NCI-H774 (cell line): ENCODE data around the gene RBP3.

Experiments used
- DNase-seq: peaks from one replicate; lab custom pipeline; 2025; lab: John Stamatoyannopoulos, UW

RBP3 gene

DNA sequence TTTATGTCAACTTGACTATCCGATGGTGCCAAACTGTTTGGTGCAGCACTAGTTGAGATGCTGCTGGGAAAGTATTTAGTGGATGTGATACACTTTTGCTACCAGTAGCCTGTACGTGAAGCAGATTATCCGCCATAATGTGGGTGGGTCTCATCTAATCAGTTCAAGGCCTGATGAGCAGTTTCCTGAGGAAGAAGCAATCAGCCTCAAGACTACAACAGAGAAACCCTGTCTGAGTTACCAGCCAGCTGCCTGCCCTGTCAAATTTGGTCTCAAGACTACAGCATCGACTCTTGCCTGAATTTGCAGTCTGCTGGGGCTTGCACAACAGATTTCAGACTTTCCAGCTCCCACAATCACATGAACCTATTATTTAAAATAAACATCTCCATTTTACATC, 10.9 kb upstream of the RBP3 start:
- DNase-seq, result no peak

DNA sequence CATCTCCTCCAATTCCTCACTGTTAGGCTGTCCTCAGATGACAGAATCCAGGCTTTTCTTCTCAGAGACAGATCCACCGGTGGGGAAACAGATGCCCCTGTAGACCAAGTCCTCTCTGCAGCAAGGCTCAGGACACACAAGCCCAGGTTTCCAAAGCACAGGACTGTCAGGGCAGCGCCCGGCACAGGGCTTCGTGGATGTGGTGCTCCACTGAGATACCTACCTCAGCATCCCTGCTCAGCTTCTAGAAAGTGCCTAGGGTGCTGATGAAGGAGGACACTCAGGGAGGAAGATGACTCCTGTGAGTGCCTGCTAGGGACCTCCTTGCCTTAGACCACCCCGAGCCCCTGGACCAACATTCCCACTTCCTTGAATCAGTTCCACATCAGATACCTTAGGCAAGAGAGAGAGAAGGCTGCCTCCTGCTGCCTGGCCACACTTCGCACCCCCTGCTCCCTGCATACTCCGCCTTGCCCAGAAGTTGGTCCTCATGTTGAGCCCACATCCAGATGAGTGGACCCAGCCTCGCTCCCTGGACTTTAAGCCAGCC, 8.9 kb upstream of the RBP3 start:
- no peak for DNase-seq

DNA sequence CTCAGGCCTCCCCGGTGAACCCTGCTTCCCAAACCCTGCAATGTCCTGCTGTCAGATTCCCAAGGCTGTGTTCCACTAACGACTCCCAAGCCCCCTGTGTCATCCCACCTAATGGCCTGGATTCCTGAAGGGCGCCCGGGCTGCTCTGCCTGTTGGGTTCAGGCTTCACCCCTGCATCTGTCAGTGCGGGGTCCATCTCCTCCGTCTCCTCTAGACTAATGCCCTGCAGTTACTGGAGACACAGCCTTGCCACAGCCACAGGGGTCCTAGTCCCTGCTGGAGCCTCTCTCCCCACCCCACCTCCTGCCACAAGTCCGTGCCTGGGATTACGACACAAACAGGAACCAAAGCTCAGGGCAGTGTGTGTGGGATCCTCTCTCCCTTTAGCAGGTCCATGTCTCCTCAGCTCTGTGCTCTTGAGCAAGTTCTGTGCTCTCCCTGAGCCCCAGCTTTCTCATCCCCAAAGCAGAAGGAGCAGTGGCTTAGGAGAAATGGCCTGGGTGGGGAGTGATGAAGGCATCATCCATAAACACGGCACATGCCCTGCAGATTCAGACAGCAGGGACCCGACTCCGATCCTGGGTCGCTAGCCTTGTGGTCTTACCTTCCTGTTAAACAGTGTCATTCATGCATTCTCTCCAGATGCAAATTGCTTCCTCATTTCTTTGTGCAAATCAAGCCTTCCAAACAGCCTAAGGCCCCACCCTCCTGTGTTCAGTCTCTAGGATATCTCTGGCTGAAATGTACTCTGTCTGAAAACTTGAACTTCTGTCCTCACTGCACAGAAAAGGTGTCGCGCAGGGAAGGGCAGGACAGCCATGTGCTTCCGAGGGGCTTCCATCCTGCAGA, 8.2 kb upstream of the RBP3 start:
- DNase-seq, result no peak

DNA sequence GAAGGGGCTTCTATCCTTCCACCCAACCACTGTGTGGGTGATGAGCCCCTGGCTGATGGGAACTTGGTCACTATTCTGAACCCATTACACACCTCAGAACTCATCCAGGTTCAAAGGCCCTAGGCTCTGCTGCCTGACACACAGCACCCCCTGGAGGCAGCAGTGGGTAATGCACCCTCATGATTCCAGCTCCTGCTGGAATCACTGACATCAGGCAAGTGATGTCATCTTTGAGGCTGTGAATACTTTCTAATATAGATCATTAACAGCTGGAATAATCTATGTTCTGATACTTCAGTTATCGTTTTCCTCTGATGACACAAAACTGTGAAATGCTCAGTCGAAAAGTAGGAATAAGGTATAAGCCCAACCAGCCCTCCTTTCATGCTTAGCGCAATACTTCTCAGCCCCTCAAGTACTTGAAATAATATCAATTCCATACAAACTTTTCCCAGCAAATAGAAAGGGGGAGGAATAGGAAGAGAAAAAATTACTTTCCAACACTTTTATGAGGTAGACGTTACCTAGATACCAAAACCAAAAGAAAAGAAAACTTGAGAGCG, 7.5 kb upstream of the RBP3 start:
- peak; percentile 30 for DNase-seq

DNA sequence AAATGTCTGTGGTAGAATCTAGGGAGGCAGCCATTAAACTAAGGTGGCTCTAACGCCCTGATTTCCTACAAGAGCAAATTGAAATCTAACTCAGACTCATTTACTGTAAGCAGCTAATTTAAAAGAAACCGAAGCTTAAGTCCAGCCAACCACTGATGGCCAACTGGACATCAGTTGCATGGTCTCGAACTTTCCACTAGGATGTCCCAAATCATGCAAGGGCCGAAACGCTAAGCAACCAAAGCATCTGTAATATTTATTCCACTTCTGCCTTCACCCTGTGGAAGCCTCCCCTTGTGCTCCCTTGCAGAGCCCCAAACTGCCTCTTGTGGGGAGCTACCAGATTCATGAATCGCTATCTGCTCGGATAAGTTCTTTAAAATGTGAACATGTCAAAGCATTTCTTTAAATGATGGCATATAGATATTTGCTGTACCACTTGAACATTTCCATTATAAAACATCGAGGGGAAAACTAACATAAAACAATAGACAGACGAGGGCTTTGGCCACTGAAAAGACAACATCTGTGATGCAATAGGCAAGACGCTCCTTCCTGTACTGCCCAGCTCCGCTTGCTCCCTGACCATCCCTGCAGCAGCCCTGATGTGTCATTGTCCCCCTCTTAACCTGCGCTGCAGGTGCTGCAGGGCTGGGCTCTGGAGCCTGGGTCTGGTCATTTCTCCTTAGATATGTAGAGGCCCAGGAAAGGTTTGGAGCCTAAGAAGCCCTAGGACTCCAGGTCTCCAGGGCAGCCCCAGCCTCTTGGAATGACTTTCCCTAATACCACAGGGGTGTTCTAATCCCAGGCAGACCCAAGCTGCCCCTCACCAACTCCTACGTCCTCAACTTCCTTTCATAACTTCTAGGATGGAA, 2.9 kb upstream of the RBP3 start:
- no peak for DNase-seq

DNA sequence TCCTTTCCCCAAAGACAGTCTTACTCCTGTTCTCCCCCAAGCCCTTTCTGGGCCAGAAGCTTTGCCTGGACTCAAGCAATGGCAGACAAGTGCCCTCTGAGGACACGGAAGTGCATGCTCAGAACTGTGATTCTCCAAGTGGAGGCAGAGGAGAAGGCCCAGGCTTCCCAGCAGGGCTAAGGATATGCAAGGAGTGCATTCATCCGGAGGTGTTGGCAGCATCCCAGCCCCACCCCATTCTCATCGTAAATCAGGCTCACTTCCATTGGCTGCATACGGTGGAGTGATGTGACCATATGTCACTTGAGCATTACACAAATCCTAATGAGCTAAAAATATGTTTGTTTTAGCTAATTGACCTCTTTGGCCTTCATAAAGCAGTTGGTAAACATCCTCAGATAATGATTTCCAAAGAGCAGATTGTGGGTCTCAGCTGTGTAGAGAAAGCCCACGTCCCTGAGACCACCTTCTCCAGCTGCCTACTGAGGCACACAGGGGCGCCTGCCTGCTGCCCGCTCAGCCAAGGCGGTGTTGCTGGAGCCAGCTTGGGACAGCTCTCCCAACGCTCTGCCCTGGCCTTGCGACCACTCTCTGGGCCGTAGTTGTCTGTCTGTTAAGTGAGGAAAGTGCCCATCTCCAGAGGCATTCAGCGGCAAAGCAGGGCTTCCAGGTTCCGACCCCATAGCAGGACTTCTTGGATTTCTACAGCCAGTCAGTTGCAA, 1.4 kb upstream of the RBP3 start:
- DNase-seq, result peak; percentile 62

DNA sequence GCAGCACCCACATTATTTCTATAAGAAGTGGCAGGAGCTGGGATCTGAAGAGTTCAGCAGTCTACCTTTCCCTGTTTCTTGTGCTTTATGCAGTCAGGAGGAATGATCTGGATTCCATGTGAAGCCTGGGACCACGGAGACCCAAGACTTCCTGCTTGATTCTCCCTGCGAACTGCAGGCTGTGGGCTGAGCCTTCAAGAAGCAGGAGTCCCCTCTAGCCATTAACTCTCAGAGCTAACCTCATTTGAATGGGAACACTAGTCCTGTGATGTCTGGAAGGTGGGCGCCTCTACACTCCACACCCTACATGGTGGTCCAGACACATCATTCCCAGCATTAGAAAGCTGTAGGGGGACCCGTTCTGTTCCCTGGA, 874 bp upstream of the RBP3 start:
- no peak for DNase-seq

DNA sequence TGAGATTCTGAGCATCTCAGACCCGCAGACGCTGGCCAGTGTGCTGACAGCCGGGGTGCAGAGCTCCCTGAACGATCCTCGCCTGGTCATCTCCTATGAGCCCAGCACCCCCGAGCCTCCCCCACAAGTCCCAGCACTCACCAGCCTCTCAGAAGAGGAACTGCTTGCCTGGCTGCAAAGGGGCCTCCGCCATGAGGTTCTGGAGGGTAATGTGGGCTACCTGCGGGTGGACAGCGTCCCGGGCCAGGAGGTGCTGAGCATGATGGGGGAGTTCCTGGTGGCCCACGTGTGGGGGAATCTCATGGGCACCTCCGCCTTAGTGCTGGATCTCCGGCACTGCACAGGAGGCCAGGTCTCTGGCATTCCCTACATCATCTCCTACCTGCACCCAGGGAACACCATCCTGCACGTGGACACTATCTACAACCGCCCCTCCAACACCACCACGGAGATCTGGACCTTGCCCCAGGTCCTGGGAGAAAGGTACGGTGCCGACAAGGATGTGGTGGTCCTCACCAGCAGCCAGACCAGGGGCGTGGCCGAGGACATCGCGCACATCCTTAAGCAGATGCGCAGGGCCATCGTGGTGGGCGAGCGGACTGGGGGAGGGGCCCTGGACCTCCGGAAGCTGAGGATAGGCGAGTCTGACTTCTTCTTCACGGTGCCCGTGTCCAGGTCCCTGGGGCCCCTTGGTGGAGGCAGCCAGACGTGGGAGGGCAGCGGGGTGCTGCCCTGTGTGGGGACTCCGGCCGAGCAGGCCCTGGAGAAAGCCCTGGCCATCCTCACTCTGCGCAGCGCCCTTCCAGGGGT, 703 bp downstream of the RBP3 start:
- DNase-seq, result no peak

DNA sequence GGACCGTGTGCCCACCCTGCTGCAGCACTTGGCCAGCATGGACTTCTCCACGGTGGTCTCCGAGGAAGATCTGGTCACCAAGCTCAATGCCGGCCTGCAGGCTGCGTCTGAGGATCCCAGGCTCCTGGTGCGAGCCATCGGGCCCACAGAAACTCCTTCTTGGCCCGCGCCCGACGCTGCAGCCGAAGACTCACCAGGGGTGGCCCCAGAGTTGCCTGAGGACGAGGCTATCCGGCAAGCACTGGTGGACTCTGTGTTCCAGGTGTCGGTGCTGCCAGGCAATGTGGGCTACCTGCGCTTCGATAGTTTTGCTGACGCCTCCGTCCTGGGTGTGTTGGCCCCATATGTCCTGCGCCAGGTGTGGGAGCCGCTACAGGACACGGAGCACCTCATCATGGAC, 1.4 kb downstream of the RBP3 start:
- DNase-seq, result no peak

DNA sequence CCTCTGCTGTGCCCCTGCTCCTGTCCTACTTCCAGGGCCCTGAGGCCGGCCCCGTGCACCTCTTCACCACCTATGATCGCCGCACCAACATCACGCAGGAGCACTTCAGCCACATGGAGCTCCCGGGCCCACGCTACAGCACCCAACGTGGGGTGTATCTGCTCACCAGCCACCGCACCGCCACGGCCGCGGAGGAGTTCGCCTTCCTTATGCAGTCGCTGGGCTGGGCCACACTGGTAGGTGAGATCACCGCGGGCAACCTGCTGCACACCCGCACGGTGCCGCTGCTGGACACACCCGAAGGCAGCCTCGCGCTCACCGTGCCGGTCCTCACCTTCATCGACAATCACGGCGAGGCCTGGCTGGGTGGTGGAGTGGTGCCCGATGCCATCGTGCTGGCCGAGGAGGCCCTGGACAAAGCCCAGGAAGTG, 1.8 kb downstream of the RBP3 start:
- DNase-seq, result no peak

DNA sequence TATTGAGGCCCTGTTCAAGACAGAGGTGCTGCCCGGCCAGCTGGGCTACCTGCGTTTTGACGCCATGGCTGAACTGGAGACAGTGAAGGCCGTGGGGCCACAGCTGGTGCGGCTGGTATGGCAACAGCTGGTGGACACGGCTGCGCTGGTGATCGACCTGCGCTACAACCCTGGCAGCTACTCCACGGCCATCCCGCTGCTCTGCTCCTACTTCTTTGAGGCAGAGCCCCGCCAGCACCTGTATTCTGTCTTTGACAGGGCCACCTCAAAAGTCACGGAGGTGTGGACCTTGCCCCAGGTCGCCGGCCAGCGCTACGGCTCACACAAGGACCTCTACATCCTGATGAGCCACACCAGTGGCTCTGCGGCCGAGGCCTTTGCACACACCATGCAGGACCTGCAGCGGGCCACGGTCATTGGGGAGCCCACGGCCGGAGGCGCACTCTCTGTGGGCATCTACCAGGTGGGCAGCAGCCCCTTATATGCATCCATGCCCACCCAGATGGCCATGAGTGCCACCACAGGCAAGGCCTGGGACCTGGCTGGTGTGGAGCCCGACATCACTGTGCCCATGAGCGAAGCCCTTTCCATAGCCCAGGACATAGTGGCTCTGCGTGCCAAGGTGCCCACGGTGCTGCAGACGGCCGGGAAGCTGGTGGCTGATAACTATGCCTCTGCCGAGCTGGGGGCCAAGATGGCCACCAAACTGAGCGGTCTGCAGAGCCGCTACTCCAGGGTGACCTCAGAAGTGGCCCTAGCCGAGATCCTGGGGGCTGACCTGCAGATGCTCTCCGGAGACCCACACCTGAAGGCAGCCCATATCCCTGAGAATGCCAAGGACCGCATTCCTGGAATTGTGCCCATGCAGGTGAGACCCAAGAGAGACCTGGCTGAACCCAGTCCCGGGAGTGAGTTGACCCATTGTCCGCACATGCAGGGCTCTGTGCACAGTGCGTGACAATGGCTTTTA, 2.8 kb downstream of the RBP3 start:
- no peak for DNase-seq

DNA sequence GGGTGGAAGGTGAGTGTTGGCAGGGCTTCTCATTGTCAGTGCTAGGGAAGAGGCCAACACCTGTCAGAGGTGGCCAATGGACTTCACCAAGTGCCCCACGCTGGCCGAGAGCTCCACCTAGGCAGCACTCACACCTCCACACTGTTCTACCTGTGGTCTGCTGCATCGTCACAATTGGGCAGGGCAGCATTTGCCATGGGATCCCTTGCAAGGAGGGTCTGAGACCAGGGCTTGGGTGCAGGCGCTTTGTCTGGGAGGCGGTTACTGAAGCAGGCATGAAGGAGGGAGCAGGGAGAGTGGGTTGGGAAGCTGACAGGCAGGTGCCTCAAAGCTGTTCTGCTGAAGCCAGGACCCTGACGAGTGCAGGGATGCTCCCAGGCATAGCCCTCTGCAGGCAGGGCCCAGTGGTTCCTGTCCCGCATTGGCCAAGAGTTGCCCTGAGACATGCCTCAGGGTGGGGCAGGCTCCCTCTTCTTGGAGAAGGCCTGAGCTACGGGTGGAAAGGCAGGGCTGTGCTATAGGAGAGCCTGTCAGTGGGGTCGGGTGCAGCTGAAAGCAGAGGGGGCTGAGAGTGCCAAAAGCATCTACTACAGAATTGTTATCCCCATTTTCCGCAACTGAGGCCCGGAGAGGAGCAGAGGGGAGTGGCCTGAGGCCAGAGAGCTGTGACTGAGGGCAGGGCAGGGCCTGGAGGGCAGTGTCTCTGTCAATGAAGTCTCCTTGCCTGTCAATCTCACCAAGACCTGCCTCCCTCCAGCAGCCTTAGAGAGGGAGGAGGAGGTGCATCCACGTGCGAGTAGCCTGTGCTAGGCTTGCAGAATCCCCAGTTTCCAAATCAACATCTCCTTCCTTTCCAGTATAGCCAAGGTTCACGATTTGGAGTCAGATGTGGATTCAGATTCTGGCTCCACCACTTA, 4.0 kb downstream of the RBP3 start:
- DNase-seq, result no peak

DNA sequence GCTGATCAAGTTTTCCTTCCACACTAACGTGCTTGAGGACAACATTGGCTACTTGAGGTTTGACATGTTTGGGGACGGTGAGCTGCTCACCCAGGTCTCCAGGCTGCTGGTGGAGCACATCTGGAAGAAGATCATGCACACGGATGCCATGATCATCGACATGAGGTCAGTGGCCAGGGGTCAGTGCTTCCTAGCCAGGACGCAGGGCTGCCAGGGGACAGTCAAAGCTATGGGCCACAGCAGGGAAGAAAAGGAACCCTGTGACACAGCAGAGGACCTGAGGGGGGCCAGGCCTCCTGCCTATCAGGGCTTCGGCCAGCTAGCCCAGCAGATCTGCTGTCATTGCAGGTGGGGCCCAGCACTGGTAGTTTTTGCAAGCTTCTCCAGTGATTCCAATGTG, 5.2 kb downstream of the RBP3 start:
- DNase-seq, result no peak

DNA sequence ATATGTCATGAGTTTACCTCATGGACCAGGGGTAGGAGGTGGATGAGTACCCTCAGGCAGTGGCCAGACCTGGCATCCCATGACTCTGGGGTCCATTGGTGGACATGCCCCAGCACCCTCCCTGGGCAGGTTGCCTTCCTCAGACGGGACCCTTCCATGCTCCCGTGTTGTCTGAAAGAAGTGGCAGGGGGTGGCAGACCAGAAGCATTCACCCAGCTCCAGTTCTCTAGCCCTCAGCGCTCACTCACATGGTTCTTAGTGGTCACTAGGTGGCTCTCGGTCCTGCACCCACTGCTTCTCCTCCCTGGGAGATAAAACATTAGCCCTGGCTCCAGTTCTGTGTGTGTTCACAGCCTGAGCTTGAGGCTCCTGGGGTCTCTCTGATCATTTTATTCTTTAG, 6.0 kb downstream of the RBP3 start:
- no peak for DNase-seq

DNA sequence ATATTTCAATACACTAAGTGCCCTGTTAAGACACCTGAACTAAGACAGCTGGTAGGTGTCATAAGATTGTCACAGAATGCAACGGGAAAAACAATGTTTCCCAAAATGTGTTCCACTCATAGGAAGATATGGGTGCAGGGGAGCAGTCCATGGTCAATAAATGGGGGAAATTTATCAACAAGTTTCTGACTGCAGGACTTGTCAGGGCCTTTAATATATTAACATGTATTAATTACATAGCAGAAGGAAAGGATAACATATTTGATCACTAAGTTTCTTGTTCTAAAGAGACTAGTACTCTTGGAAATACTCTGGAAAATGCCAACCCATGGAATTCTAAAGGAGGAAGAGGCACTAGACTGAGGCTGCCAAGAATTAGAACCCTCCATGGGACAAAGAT, 6.7 kb downstream of the RBP3 start:
- DNase-seq, result no peak

DNA sequence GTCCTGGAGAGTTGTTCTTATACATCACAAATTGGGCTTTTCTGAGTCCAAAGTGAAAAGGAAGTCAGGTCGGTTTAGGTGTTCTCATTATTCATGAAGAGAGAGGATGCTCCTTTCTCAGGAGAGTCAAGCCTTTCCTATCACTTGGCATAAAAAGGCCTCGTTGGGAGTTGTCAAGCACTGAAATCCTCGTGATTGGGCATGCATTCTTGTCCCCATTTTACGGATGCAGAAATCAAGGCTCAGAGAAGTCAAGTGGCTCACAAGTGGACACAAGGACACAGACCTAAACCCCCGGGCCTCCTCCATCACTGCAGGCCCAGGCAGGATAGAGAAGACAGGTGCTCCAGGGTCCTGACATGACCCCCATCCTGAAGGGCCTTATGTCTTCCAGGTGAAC, 8.5 kb downstream of the RBP3 start:
- no peak for DNase-seq

DNA sequence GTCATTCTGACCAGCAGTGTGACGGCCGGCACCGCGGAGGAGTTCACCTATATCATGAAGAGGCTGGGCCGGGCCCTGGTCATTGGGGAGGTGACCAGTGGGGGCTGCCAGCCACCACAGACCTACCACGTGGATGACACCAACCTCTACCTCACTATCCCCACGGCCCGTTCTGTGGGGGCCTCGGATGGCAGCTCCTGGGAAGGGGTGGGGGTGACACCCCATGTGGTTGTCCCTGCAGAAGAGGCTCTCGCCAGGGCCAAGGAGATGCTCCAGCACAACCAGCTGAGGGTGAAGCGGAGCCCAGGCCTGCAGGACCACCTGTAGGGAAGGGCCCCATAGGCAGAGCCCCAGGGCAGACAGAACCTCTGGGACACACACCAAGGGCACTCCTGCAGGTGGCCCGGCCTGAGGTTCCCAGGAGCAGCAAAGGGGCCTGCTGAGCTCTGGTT, 9.0 kb downstream of the RBP3 start:
- DNase-seq, result no peak

DNA sequence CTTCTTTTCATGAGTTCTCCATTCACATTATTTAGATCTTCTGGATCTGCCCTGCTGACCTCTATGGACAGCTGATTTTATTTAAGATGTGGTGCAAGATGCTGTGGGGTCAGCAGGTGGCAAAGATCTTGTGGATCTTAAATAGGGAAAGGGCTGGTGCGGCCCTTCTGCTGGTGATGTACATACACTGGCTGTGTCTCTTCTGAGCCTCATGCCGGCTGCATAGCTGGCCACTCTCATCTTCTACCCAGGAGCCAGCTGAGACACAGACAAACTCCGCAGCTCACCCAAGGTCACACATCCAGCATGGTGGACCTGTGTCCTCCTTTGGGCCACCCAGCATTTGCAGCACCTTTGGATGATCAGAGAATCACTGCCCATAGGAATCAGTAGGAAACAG, 9.7 kb downstream of the RBP3 start:
- no peak for DNase-seq

DNA sequence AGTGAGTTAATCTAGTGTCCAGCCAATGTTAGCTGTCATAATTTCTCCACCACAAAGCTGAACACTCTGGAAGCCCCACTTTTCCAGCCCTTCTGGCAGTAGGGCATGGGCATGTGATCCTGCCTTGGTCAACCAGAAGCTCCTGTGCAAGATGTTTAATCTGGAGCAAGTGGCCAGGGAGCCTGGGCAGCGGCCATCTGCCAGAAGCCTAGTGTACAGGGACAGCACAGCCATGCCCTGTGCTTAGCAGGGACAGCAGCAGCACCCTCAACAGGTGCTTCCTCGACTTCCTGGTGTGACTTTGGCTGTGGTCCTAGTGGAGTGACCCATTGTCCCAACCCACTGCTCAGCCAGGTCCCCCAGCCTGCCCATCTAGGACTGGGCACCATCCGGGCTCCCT, 10.3 kb downstream of the RBP3 start:
- DNase-seq, result no peak
